C4-2B (cell line): Measurements from ENCODE around the gene SSH3.

Experiments used
- H3K27ac ChIP-seq: fragments of 450-650 bp; 2 replicates; pipeline ENCODE4 v1.5.1; 2017
- CTCF ChIP-seq: fragments of 450-650 bp; conservative IDR thresholded peaks from 2 replicates; pipeline ENCODE4 v1.5.1; 2017; ENCODE audit warnings: mild to moderate bottlenecking
- ZFX ChIP-seq: fragments of 450-650 bp; IDR thresholded peaks from 2 replicates; pipeline ENCODE4 v1.6.1; 2017

Gene SSH3

GRCh38 chr11:67266449-67267187, 36.7 kb upstream of the SSH3 start, which contains the start of gene GRK2:
Gene GRK2 (plus strand): TSS chr11:67266473. CDS start chr11:67266700, 227 bp downstream.
- H3K27ac ChIP-seq: peak within 1 kb of the TSS; percentile 95
- TF ChIP-seq ZFX (peak; percentile 51; the same call in 1 of the 2 replicates), CTCF (no peak)

GRCh38 chr11:67267188-67268080, 35.9 kb upstream of the SSH3 start:
- H3K27ac ChIP-seq: peak overlapping the region; percentile 95
- TF ChIP-seq ZFX: no peak
- TF ChIP-seq CTCF: no peak

- TF ChIP-seq CTCF: no peak
- no peak for TF ChIP-seq ZFX
- H3K27ac ChIP-seq: peak overlapping the region; percentile 95
Observed at GRCh38 chr11:67268081-67268961, 35.0 kb upstream of the SSH3 start.

GRCh38 chr11:67268962-67269268, 34.4 kb upstream of the SSH3 start:
- TF ChIP-seq ZFX (no peak), CTCF (no peak)
- peak overlapping the region; percentile 95 for H3K27ac ChIP-seq

- peak overlapping the region; percentile 95 for H3K27ac ChIP-seq
- TF ChIP-seq ZFX (no peak), CTCF (no peak)
Observed at GRCh38 chr11:67269401-67270255, 33.7 kb upstream of the SSH3 start.

- peak overlapping the region; percentile 95 for H3K27ac ChIP-seq
- TF ChIP-seq CTCF: no peak
- no peak for TF ChIP-seq ZFX
Observed at GRCh38 chr11:67270256-67271204, 32.8 kb upstream of the SSH3 start.
